Measurements from ENCODE around the gene GID8. TPM values are rescaled to one million over a fixed set of nuclear protein-coding genes. Genes with fewer than 3 reads are reported as not detected.
A peak's percentile ranks its signal among the peaks of the same experiment; 100 is the strongest.

The GID8 gene
- total and polyA plus RNA-seq, 9 of the 15 experiments (the other 6 are each of a cell fraction or from before 2014, with no cell fraction given): 7.5 to 31.6 (median 22.2) TPM

GRCh38 chr20:62925420-62926228 is 12.3 kb upstream of the GID8 start (continued):
- no peak for TF ChIP-seq CHCHD3 (CRISPR knock-in tag; IDR thresholded peaks at IDR 0.05)
- TF ChIP-seq CHAMP1 (IDR thresholded peaks at IDR 0.05): no peak
- TF ChIP-seq CREB3L1 (IDR thresholded peaks at IDR 0.05; ENCODE audit: borderline replicate concordance, low read depth): no peak
- no peak for TF ChIP-seq SMARCA5 (IDR thresholded peaks at IDR 0.05)
- no peak for TF ChIP-seq POLR2H (tag; IDR thresholded peaks at IDR 0.05; ENCODE audit: low read depth)
- TF ChIP-seq NFE2L1 (tag; IDR thresholded peaks at IDR 0.05; ENCODE audit: borderline replicate concordance, low read depth): no peak
- no peak for TF ChIP-seq PHF21A (IDR thresholded peaks at IDR 0.05; ENCODE audit: borderline replicate concordance, low read depth)
- TF ChIP-seq MEIS2 (IDR thresholded peaks at IDR 0.05; ENCODE audit: partially characterized antibody): no peak
- no peak for TF ChIP-seq NUFIP1 (IDR thresholded peaks at IDR 0.05; ENCODE audit: partially characterized antibody)
- no peak for TF ChIP-seq ZNF717 (CRISPR knock-in tag; IDR thresholded peaks at IDR 0.05)
- TF ChIP-seq ZBTB33 (CRISPR knock-in tag; IDR thresholded peaks at IDR 0.05): no peak
- 0 out of 2 replicates have a peak, but pooled peaks have one; percentile 63 for TF ChIP-seq RBM14 (IDR thresholded peaks at IDR 0.05; ENCODE audit: borderline replicate concordance, insufficient read depth, low read depth, low read length)
- no peak for TF ChIP-seq ZNF77 (CRISPR knock-in tag; IDR thresholded peaks at IDR 0.05)
- no peak for TF ChIP-seq AFF4 (CRISPR knock-in tag; IDR thresholded peaks at IDR 0.05)
- TF ChIP-seq MEF2A (IDR thresholded peaks at IDR 0.05; ENCODE audit: control insufficient read depth, low read depth, low read length): no peak
- no peak for TF ChIP-seq KLF16 (IDR thresholded peaks at IDR 0.05)
- TF ChIP-seq BRD9 (IDR thresholded peaks at IDR 0.05; ENCODE audit: low read depth, partially characterized antibody): no peak
- TF ChIP-seq CREM (IDR thresholded peaks at IDR 0.05; ENCODE audit: low read depth): no peak
